HepG2 (cell line): Measurements from ENCODE around the gene GRIN3A.

ENCODE experiments used
- CHCHD3 ChIP-seq: sonication (generic); formaldehyde crosslinking; IDR thresholded peaks from 2 replicates; pipeline ENCODE4 v1.8.0; 2022; ENCODE audit warnings: mild to moderate bottlenecking, missing genetic modification reagents, moderate library complexity
- ZBTB20 ChIP-seq: sonication (generic); formaldehyde crosslinking; IDR thresholded peaks from 2 replicates; pipeline ENCODE4 v1.8.1; 2023; ENCODE audit warnings: missing genetic modification reagents, low read depth, mild to moderate bottlenecking, borderline replicate concordance
- ZFP36 ChIP-seq: fragments of 150-350 bp; IDR thresholded peaks from 2 replicates; pipeline ENCODE4 v1.6.1; 2018; ENCODE audit warnings: borderline replicate concordance, low read length, low read depth; ENCODE audit not compliant: partially characterized antibody
- ZNF205 ChIP-seq: IDR thresholded peaks from 2 replicates; pipeline ENCODE4 v1.6.1; 2018; ENCODE audit warnings: missing biosample characterization, missing genetic modification reagents
- TF ChIP-seq, protein P1 (sequence below): sonication (generic); formaldehyde crosslinking; IDR thresholded peaks from 2 replicates; pipeline ENCODE4 v1.5.0; 2020; ENCODE audit warnings: mild to moderate bottlenecking, missing genetic modification reagents, moderate library complexity
- TF ChIP-seq, protein P2 (sequence below): IDR thresholded peaks from 2 replicates; pipeline ENCODE4 v1.6.1; 2016

DNA sequence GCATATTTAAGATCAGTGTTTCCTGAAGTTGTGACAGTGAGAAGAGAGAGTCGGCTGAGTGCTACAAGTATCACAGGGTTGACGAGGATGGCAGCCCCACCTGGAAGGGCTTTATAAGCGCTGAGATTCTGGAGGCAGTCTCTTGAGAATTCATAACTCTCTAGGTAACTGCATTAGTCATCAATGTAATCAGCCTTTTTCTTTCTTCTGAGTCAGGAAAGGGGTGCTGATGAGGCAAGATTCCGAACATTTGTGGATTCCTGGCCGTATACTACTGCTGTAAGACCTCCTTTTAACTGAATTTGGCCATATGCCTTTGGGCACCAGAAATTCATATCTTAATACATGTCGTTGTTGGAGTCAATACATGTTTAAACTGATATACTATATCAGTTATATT lies 211.4 kb downstream of the GRIN3A start:
- no peak for TF ChIP-seq ZFP36
- TF ChIP-seq CHCHD3 (CRISPR knock-in tag), result no peak
- TF ChIP-seq, protein P1, sequence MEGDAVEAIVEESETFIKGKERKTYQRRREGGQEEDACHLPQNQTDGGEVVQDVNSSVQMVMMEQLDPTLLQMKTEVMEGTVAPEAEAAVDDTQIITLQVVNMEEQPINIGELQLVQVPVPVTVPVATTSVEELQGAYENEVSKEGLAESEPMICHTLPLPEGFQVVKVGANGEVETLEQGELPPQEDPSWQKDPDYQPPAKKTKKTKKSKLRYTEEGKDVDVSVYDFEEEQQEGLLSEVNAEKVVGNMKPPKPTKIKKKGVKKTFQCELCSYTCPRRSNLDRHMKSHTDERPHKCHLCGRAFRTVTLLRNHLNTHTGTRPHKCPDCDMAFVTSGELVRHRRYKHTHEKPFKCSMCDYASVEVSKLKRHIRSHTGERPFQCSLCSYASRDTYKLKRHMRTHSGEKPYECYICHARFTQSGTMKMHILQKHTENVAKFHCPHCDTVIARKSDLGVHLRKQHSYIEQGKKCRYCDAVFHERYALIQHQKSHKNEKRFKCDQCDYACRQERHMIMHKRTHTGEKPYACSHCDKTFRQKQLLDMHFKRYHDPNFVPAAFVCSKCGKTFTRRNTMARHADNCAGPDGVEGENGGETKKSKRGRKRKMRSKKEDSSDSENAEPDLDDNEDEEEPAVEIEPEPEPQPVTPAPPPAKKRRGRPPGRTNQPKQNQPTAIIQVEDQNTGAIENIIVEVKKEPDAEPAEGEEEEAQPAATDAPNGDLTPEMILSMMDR (CRISPR knock-in tag), result no peak
- TF ChIP-seq ZNF205 (CRISPR knock-in tag), result no peak
- TF ChIP-seq, protein P2, sequence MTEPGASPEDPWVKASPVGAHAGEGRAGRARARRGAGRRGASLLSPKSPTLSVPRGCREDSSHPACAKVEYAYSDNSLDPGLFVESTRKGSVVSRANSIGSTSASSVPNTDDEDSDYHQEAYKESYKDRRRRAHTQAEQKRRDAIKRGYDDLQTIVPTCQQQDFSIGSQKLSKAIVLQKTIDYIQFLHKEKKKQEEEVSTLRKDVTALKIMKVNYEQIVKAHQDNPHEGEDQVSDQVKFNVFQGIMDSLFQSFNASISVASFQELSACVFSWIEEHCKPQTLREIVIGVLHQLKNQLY (CRISPR knock-in tag), result no peak
- TF ChIP-seq ZBTB20 (CRISPR knock-in tag), result no peak
